HUES6 (cell line): Measurements from ENCODE around the gene SLC13A4.

ENCODE experiments used
- H3K27ac ChIP-seq: 2 replicates; pipeline ENCODE4 v1.7.0; 2013; ENCODE audit warnings: low read depth, mild to moderate bottlenecking, low read length, inconsistent platforms
- H3K27me3 ChIP-seq: 2 replicates; pipeline ENCODE4 v1.6.1; 2013; ENCODE audit warnings: low read length; ENCODE audit not compliant: control insufficient read depth, insufficient read depth
- H3K36me3 ChIP-seq: 2 replicates; pipeline ENCODE4 v1.6.1; 2013; ENCODE audit warnings: low read length; ENCODE audit not compliant: control insufficient read depth, insufficient read depth
- H3K4me1 ChIP-seq: 2 replicates; pipeline ENCODE4 v1.6.1; 2013; ENCODE audit warnings: low read length; ENCODE audit not compliant: control insufficient read depth, insufficient read depth
- H3K4me3 ChIP-seq: 2 replicates; pipeline ENCODE4 v1.5.1; 2013; ENCODE audit warnings: low read depth, low read length
- H3K9ac ChIP-seq: one replicate; pipeline ENCODE4 v1.6.1; 2013; ENCODE audit warnings: mild to moderate bottlenecking, low read length
- H3K9me3 ChIP-seq: 2 replicates; pipeline ENCODE4 v1.6.1; 2013; ENCODE audit warnings: low read depth, low read length; ENCODE audit not compliant: control insufficient read depth, insufficient read depth

SLC13A4 gene

GRCh38 chr7:135733603-135734342 lies 5.8 kb upstream of the SLC13A4 start:
- Histone ChIP-seq H3K4me1 (peaks cover 2% of the 10 kb centered on the region), H3K4me3 (no peak overlapping the region), H3K9me3 (no peaks in the 10 kb centered on the region), H3K9ac (no peak overlapping the region), H3K27ac (no peak overlapping the region), H3K27me3 (no peaks in the 10 kb centered on the region), H3K36me3 (no peaks in the 10 kb centered on the region)

GRCh38 chr7:135731131-135731530 lies 3.1 kb upstream of the SLC13A4 start:
- no peak overlapping the region for H3K27ac ChIP-seq
- H3K27me3 ChIP-seq, result no peaks in the 10 kb centered on the region
- H3K9ac ChIP-seq, result no peak overlapping the region
- H3K9me3 ChIP-seq, result no peaks in the 10 kb centered on the region
- H3K4me3 ChIP-seq, result no peak overlapping the region
- H3K36me3 ChIP-seq, result no peaks in the 10 kb centered on the region
- H3K4me1 ChIP-seq, result peaks cover 11% of the 10 kb centered on the region

- Histone ChIP-seq H3K4me3 (no peak overlapping the region), H3K27ac (no peak overlapping the region), H3K27me3 (no peaks in the 10 kb centered on the region), H3K4me1 (peaks cover 11% of the 10 kb centered on the region), H3K9ac (no peak overlapping the region), H3K9me3 (no peaks in the 10 kb centered on the region), H3K36me3 (no peaks in the 10 kb centered on the region)
These were observed 1.2 kb upstream of the SLC13A4 start for GRCh38 chr7:135729230-135729629.

GRCh38 chr7:135726911-135727673 lies 894 bp downstream of the SLC13A4 start:
- Histone ChIP-seq H3K4me3 (no peak overlapping the region), H3K27me3 (no peaks in the 10 kb centered on the region), H3K27ac (no peak overlapping the region), H3K4me1 (peaks cover 11% of the 10 kb centered on the region), H3K9me3 (no peaks in the 10 kb centered on the region), H3K36me3 (no peaks in the 10 kb centered on the region), H3K9ac (no peak overlapping the region)

- H3K27ac ChIP-seq, result no peak overlapping the region
- H3K9ac ChIP-seq, result no peak overlapping the region
- no peaks in the 10 kb centered on the region for H3K27me3 ChIP-seq
- no peaks in the 10 kb centered on the region for H3K9me3 ChIP-seq
- peaks cover 11% of the 10 kb centered on the region for H3K4me1 ChIP-seq
- H3K4me3 ChIP-seq, result no peak overlapping the region
- no peaks in the 10 kb centered on the region for H3K36me3 ChIP-seq
These were observed 1.7 kb downstream of the SLC13A4 start for GRCh38 chr7:135726276-135726788.

- no peak overlapping the region for H3K27ac ChIP-seq
- no peaks in the 10 kb centered on the region for H3K9me3 ChIP-seq
- no peak overlapping the region for H3K9ac ChIP-seq
- H3K4me3 ChIP-seq, result no peak overlapping the region
- peaks cover 6% of the 10 kb centered on the region for H3K4me1 ChIP-seq
- H3K27me3 ChIP-seq, result no peaks in the 10 kb centered on the region
- H3K36me3 ChIP-seq, result no peaks in the 10 kb centered on the region
These were observed 4.6 kb downstream of the SLC13A4 start for GRCh38 chr7:135723411-135723810.

- Histone ChIP-seq H3K27me3 (no peaks in the 10 kb centered on the region), H3K4me1 (peaks cover 3% of the 10 kb centered on the region; the same call in 1 of the 2 replicates)
These were observed 6.7 kb downstream of the SLC13A4 start for GRCh38 chr7:135721198-135721820.

GRCh38 chr7:135719688-135720087 lies 8.3 kb downstream of the SLC13A4 start:
- no peaks in the 10 kb centered on the region for H3K9me3 ChIP-seq
- H3K27ac ChIP-seq, result no peak overlapping the region
- no peaks in the 10 kb centered on the region for H3K27me3 ChIP-seq
- no peak overlapping the region for H3K4me3 ChIP-seq
- no peaks in the 10 kb centered on the region for H3K36me3 ChIP-seq
- no peak overlapping the region for H3K9ac ChIP-seq
- peaks cover 10% of the 10 kb centered on the region; the same call in 1 of the 2 replicates for H3K4me1 ChIP-seq

More at GRCh38 chr7:135721198-135721820, 6.7 kb downstream of the SLC13A4 start:
- H3K9ac ChIP-seq, result no peak overlapping the region
- H3K9me3 ChIP-seq, result no peaks in the 10 kb centered on the region
- no peaks in the 10 kb centered on the region for H3K36me3 ChIP-seq
- H3K27ac ChIP-seq, result no peak overlapping the region
- no peak overlapping the region for H3K4me3 ChIP-seq

GRCh38 chr7:135718794-135719437 lies 9.1 kb downstream of the SLC13A4 start:
- Histone ChIP-seq H3K27ac (no peak overlapping the region), H3K27me3 (no peaks in the 10 kb centered on the region), H3K4me1 (peaks cover 16% of the 10 kb centered on the region), H3K36me3 (no peaks in the 10 kb centered on the region), H3K9ac (no peak overlapping the region), H3K9me3 (no peaks in the 10 kb centered on the region), H3K4me3 (no peak overlapping the region)

GRCh38 chr7:135718219-135718618 lies 9.8 kb downstream of the SLC13A4 start:
- H3K9ac ChIP-seq, result no peak overlapping the region
- peaks cover 20% of the 10 kb centered on the region for H3K4me1 ChIP-seq
- no peak overlapping the region for H3K27ac ChIP-seq
- H3K27me3 ChIP-seq, result no peaks in the 10 kb centered on the region
- H3K4me3 ChIP-seq, result no peak overlapping the region
- H3K36me3 ChIP-seq, result no peaks in the 10 kb centered on the region
- no peaks in the 10 kb centered on the region for H3K9me3 ChIP-seq
